HCT116 (cell line): ENCODE results near the gene CD74. TPM values are rescaled to one million over a fixed set of nuclear protein-coding genes. Genes with fewer than 3 reads are reported as not detected.
A peak's percentile ranks its signal among the peaks of the same experiment; 100 is the strongest.

Experiments
- ATAC-seq: fragments of 200-7000 bp; cut with Tn5 transposase; 2 replicates; pipeline ENCODE4 v1.9.1; 2020; ENCODE audit warnings: mild to moderate bottlenecking, moderate library complexity
- Bru-seq: library from RNA; stranded (reverse); fragments of 400-500 nt; gene quantifications from one replicate; lab custom pipeline; 2021; lab: Mats Ljungman, UMichigan
- BruChase-seq, 2 experiments: library from RNA; stranded (reverse); fragments of 400-500 nt; gene quantifications; one replicate each; lab custom pipeline; 2021; lab: Mats Ljungman, UMichigan
- BruUV-seq: library from RNA; stranded (reverse); fragments of 400-500 nt; replicated peaks from 2 replicates; lab custom pipeline; 2021; lab: Mats Ljungman, UMichigan
- CTCF ChIA-PET: fragments of 300-600 bp; sonication (Branson Sonifier 250); formaldehyde crosslinking; loops from one replicate; lab custom pipeline; 2021; ENCODE audit warnings: antibody characterized with exemption; lab: Charles Lee
- POLR2A ChIA-PET: fragments of 300-600, 350-600 bp; sonication (Branson Sonifier 250); formaldehyde crosslinking; loops from one replicate; lab custom pipeline; 2021; ENCODE audit warnings: antibody characterized with exemption; lab: Charles Lee
- RAD21 ChIA-PET, 2 experiments: fragments of 300-600 bp; sonication (Branson Sonifier 250); formaldehyde crosslinking; loops; one replicate each; lab custom pipeline; 2023; ENCODE audit warnings: low total read pairs in 2 of 2; ENCODE audit not compliant: uncharacterized antibody in 2 of 2, unreplicated experiment in 2 of 2, low non-redundant PET in 1 of 2; lab: Charles Lee
- DNase-seq: peaks from one replicate; pipeline ENCODE4 v3.0.0-alpha.2; 2010; ENCODE audit warnings: low read depth, low spot score
- H2AFZ ChIP-seq: fragments of 200-600 bp; shearing (Covaris generic), sonication (generic); 2 replicates; pipeline ENCODE4 v1.6.1; 2017; ENCODE audit warnings: low read depth, mixed run types, mixed read lengths, antibody characterized with exemption, low read length; ENCODE audit not compliant: poor library complexity, severe bottlenecking
- H3K27ac ChIP-seq: 2 replicates; pipeline ENCODE4 v1.5.1; 2012; ENCODE audit warnings: low read depth, low read length
- H3K27me3 ChIP-seq: fragments of 200-600 bp; sonication (generic); 2 replicates; pipeline ENCODE4 v1.6.1; 2016; ENCODE audit warnings: mixed run types, low read length, mixed read lengths; ENCODE audit not compliant: insufficient read depth
- H3K36me3 ChIP-seq, 2 experiments: fragments of 200-500 bp in 1 of 2; fragments of 200-600 bp in 1 of 2; sonication (Bioruptor generic) in 1 of 2; sonication (generic) in 1 of 2; 2 replicates each; pipeline versions ENCODE4 v1.5.1 to v1.6.1; 2014 to 2016; ENCODE audit warnings: low read length in 2 of 2, inconsistent platforms in 1 of 2, mixed read lengths in 1 of 2, mixed run types in 1 of 2; ENCODE audit not compliant: insufficient read depth in 2 of 2, control insufficient read depth in 1 of 2
- H3K4me1 ChIP-seq, 2 experiments: fragments of 200-600 bp in 1 of 2; sonication (generic) in 1 of 2; 2 replicates each; pipeline versions ENCODE4 v1.5.1 to v1.6.1; 2012 to 2017; ENCODE audit warnings: low read length in 2 of 2, inconsistent platforms in 1 of 2, mild to moderate bottlenecking in 1 of 2, mixed read lengths in 1 of 2, mixed run types in 1 of 2, moderate library complexity in 1 of 2; ENCODE audit not compliant: insufficient read depth in 2 of 2, control insufficient read depth in 1 of 2
- H3K4me2 ChIP-seq: fragments of 200-600 bp; sonication (generic); 2 replicates; pipeline ENCODE4 v1.6.1; 2017; ENCODE audit warnings: mixed run types, low read length, mixed read lengths
- H3K4me3 ChIP-seq, 2 experiments: fragments of 200-600 bp in 1 of 2; sonication (generic) in 1 of 2; replicated peaks in 1 of 2; 2 replicates each; pipeline ENCODE4 v1.5.1; 2011 to 2016; ENCODE audit warnings: low read length in 2 of 2, control low read depth in 1 of 2, low read depth in 1 of 2, mild to moderate bottlenecking in 1 of 2, mixed read lengths in 1 of 2, mixed run types in 1 of 2
- H3K79me2 ChIP-seq: fragments of 200-600 bp; sonication (generic); 2 replicates; pipeline ENCODE4 v1.6.1; 2017; ENCODE audit warnings: mild to moderate bottlenecking, mixed run types, low read length, moderate library complexity, mixed read lengths; ENCODE audit not compliant: insufficient read depth
- H3K9ac ChIP-seq: fragments of 200-600 bp; sonication (generic); 2 replicates; pipeline ENCODE4 v1.6.1; 2016; ENCODE audit warnings: low read length, mixed read lengths
- H3K9me2 ChIP-seq: fragments of 200-600 bp; sonication (generic), shearing (Covaris generic); 2 replicates; pipeline ENCODE4 v1.6.1; 2017; ENCODE audit warnings: mixed run types, mild to moderate bottlenecking, moderate library complexity; ENCODE audit not compliant: insufficient read depth
- H3K9me3 ChIP-seq, 2 experiments: fragments of 200-500 bp in 1 of 2; fragments of 200-600 bp in 1 of 2; sonication (Bioruptor generic) in 1 of 2; sonication (generic) in 1 of 2; 2 replicates each; pipeline ENCODE4 v1.6.1; 2014 to 2017; ENCODE audit warnings: low read length in 2 of 2, mixed read lengths in 2 of 2, inconsistent platforms in 1 of 2, low read depth in 1 of 2, mild to moderate bottlenecking in 1 of 2, mixed run types in 1 of 2, moderate library complexity in 1 of 2; ENCODE audit not compliant: control insufficient read depth in 1 of 2, insufficient read depth in 1 of 2
- H4K20me1 ChIP-seq: fragments of 200-600 bp; sonication (generic), shearing (Covaris generic); 2 replicates; pipeline ENCODE4 v1.6.1; 2017; ENCODE audit warnings: mixed run types, mild to moderate bottlenecking, moderate library complexity; ENCODE audit not compliant: insufficient read depth
- CBX3 ChIP-seq: IDR thresholded peaks from 2 replicates; pipeline ENCODE4 v1.6.1; 2012; ENCODE audit warnings: low read depth
- CEBPB ChIP-seq: IDR thresholded peaks from 2 replicates; pipeline ENCODE4 v1.6.1; 2012; ENCODE audit warnings: low read depth
- EGR1 ChIP-seq: IDR thresholded peaks from 2 replicates; pipeline ENCODE4 v1.6.1; 2012; ENCODE audit warnings: low read depth
- FOSL1 ChIP-seq: IDR thresholded peaks from 2 replicates; pipeline ENCODE4 v1.6.1; 2012; ENCODE audit warnings: low read depth
- JUND ChIP-seq: IDR thresholded peaks from 2 replicates; pipeline ENCODE4 v1.6.1; 2012
- POLR2A ChIP-seq: IDR thresholded peaks from 2 replicates; pipeline ENCODE4 v1.7.0; 2011; ENCODE audit warnings: borderline replicate concordance; ENCODE audit not compliant: insufficient read depth, insufficient read length; ENCODE audit errors: extremely low read depth
- RAD21 ChIP-seq: IDR thresholded peaks from 2 replicates; pipeline ENCODE4 v1.6.1; 2012; ENCODE audit warnings: low read depth, mild to moderate bottlenecking
- SP1 ChIP-seq: IDR thresholded peaks from 2 replicates; pipeline ENCODE4 v1.6.1; 2012; ENCODE audit warnings: low read depth
- SRF ChIP-seq: IDR thresholded peaks from 2 replicates; pipeline ENCODE4 v1.6.1; 2012; ENCODE audit warnings: low read depth
- ZFX ChIP-seq: fragments of 450-650 bp; IDR thresholded peaks from 2 replicates; pipeline ENCODE4 v1.6.1; 2017
- ZNF274 ChIP-seq: fragments of 200-500 bp; sonication (Bioruptor generic); IDR thresholded peaks from 2 replicates; pipeline ENCODE4 v1.6.1; 2014; ENCODE audit warnings: mild to moderate bottlenecking, low read depth, low read length, inconsistent platforms
- intact Hi-C: fragments of 100-400 bp; cut with micrococcal nuclease; formaldehyde crosslinking; loops from 2 replicates; pipeline ENCODE4 v1.10.0; 2022
- long read RNA-seq: library from polyadenylated mRNA; unstranded; transcript quantifications from one replicate; pipeline ENCODE4 v2.0.0, GENCODE V29; 2021; ENCODE audit not compliant: unreplicated experiment
- polyA plus RNA-seq: library from polyadenylated mRNA; unstranded; fragments of >200 nt; gene quantifications from 2 replicates; pipeline ENCODE4 v1.2.1, GENCODE V29; 2012; ENCODE audit warnings: missing spikeins
- total RNA-seq: library from RNA; stranded (reverse); gene quantifications from one replicate; pipeline ENCODE4 v1.2.1, GENCODE V29; 2021; ENCODE audit not compliant: unreplicated experiment
- TF ChIP-seq, protein P1 (sequence below): IDR thresholded peaks from 2 replicates; pipeline ENCODE4 v1.6.1; 2012; ENCODE audit warnings: low read depth
- TF ChIP-seq, protein P2 (sequence below): IDR thresholded peaks from 2 replicates; pipeline ENCODE4 v1.6.1; 2012
- TF ChIP-seq, protein P3 (sequence below): IDR thresholded peaks from 2 replicates; pipeline ENCODE4 v1.6.1; 2011; ENCODE audit warnings: mild to moderate bottlenecking, low read length, moderate library complexity; ENCODE audit not compliant: insufficient replicate concordance; ENCODE audit errors: extremely low read depth
- TF ChIP-seq, protein P4 (sequence below), 3 experiments: fragments of 200-600 bp in 1 of 3; sonication (generic) in 1 of 3; IDR thresholded peaks in 2 of 3; conservative IDR thresholded peaks in 1 of 3; 2 replicates each; pipeline ENCODE4 v1.5.1; 2012 to 2017; ENCODE audit warnings: low read depth in 2 of 3, low read length in 2 of 3, antibody characterized with exemption in 1 of 3, borderline replicate concordance in 1 of 3, control low read depth in 1 of 3, mild to moderate bottlenecking in 1 of 3, mixed read lengths in 1 of 3, mixed run types in 1 of 3, moderate library complexity in 1 of 3; ENCODE audit not compliant: insufficient read depth in 1 of 3
- TF ChIP-seq, protein P5 (sequence below): IDR thresholded peaks from 2 replicates; pipeline ENCODE4 v1.6.1; 2012

CD74 gene
- total RNA-seq (8.9 TPM), Bru-seq, nascent RNA (not detected), BruChase-seq, experiment 1, labeled RNA remaining after a 6-hour chase (percentile 16 among the genes with signal in this experiment), BruChase-seq, experiment 2, labeled RNA remaining after a 2-hour chase (percentile 11 among the genes with signal in this experiment)
- polyA plus RNA-seq = 0.36 and 0.50 TPM in 2 replicates
- long read RNA-seq = 0 reads

DNA sequence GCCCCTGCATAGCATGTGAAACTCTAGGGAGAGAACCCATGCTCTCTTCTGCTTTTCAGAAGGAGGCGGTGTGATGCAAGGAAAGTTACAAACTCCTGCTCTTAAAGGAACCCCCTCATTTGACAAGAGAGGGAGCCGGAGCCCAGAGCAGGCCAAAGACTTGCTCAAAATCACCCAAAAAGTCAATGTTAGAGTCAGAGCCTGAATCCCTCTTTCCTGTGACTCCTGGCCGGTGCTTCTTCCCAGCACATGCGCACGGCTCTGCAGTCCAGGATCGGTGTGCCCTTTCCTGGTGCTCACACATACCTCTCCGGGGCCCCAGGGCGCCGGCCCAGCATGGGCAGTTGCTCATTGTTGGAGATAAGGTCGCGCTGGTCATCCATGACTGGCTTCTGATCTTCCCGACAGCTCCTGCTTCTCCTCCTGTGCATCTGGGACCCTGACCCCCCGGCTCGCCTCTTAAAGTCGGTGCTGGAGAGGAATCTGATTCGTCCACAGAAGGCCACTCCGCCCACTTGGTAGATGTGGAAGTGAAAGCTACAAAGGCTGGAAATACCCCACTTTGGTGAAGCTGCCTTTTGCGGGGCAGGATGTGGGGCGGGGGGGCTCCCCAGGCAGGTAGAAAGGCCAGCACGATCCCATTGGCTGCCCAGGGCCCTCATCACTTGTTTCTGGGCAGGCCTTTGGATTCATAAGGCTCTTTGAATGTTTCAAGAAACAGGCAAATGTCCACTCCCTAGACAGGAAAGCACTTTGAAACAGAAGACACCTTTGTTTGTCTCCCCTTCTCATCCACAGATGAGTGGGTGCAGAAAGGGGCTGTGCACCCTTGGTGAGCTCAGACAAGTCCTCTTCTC is at the start of gene CD74:
Gene CD74 (minus strand): TSS at position 592 of the 857 bp plus-strand sequence. CDS start 161 bp downstream, at position 431.
- ATAC-seq (peak; percentile 23; the same call in 1 of the 2 replicates), DNase-seq (no peak)
- TF ChIP-seq FOSL1 (no peak), SRF (no peak), ZNF274 (no peak), CBX3 (no peak), EGR1 (no peak), POLR2A (no peak), CEBPB (no peak), SP1 (no peak), ZFX (no peak), JUND (no peak), RAD21 (no peak)
- TF ChIP-seq, protein P1, sequence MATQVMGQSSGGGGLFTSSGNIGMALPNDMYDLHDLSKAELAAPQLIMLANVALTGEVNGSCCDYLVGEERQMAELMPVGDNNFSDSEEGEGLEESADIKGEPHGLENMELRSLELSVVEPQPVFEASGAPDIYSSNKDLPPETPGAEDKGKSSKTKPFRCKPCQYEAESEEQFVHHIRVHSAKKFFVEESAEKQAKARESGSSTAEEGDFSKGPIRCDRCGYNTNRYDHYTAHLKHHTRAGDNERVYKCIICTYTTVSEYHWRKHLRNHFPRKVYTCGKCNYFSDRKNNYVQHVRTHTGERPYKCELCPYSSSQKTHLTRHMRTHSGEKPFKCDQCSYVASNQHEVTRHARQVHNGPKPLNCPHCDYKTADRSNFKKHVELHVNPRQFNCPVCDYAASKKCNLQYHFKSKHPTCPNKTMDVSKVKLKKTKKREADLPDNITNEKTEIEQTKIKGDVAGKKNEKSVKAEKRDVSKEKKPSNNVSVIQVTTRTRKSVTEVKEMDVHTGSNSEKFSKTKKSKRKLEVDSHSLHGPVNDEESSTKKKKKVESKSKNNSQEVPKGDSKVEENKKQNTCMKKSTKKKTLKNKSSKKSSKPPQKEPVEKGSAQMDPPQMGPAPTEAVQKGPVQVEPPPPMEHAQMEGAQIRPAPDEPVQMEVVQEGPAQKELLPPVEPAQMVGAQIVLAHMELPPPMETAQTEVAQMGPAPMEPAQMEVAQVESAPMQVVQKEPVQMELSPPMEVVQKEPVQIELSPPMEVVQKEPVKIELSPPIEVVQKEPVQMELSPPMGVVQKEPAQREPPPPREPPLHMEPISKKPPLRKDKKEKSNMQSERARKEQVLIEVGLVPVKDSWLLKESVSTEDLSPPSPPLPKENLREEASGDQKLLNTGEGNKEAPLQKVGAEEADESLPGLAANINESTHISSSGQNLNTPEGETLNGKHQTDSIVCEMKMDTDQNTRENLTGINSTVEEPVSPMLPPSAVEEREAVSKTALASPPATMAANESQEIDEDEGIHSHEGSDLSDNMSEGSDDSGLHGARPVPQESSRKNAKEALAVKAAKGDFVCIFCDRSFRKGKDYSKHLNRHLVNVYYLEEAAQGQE = no peak
- TF ChIP-seq, protein P2, sequence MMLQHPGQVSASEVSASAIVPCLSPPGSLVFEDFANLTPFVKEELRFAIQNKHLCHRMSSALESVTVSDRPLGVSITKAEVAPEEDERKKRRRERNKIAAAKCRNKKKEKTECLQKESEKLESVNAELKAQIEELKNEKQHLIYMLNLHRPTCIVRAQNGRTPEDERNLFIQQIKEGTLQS = no peak
- TF ChIP-seq, protein P3, sequence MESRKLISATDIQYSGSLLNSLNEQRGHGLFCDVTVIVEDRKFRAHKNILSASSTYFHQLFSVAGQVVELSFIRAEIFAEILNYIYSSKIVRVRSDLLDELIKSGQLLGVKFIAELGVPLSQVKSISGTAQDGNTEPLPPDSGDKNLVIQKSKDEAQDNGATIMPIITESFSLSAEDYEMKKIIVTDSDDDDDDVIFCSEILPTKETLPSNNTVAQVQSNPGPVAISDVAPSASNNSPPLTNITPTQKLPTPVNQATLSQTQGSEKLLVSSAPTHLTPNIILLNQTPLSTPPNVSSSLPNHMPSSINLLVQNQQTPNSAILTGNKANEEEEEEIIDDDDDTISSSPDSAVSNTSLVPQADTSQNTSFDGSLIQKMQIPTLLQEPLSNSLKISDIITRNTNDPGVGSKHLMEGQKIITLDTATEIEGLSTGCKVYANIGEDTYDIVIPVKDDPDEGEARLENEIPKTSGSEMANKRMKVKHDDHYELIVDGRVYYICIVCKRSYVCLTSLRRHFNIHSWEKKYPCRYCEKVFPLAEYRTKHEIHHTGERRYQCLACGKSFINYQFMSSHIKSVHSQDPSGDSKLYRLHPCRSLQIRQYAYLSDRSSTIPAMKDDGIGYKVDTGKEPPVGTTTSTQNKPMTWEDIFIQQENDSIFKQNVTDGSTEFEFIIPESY = no peak
- TF ChIP-seq, protein P4, sequence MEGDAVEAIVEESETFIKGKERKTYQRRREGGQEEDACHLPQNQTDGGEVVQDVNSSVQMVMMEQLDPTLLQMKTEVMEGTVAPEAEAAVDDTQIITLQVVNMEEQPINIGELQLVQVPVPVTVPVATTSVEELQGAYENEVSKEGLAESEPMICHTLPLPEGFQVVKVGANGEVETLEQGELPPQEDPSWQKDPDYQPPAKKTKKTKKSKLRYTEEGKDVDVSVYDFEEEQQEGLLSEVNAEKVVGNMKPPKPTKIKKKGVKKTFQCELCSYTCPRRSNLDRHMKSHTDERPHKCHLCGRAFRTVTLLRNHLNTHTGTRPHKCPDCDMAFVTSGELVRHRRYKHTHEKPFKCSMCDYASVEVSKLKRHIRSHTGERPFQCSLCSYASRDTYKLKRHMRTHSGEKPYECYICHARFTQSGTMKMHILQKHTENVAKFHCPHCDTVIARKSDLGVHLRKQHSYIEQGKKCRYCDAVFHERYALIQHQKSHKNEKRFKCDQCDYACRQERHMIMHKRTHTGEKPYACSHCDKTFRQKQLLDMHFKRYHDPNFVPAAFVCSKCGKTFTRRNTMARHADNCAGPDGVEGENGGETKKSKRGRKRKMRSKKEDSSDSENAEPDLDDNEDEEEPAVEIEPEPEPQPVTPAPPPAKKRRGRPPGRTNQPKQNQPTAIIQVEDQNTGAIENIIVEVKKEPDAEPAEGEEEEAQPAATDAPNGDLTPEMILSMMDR (IDR thresholded peaks at IDR 0.05 in 2 of 3, conservative IDR thresholded peaks at IDR 0.05 in 1 of 3; ENCODE audit: borderline replicate concordance in 1 of 3, insufficient read depth in 1 of 3, low read depth in 2 of 3, low read length in 2 of 3) = no peak
- TF ChIP-seq, protein P5, sequence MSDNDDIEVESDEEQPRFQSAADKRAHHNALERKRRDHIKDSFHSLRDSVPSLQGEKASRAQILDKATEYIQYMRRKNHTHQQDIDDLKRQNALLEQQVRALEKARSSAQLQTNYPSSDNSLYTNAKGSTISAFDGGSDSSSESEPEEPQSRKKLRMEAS = no peak
- Histone ChIP-seq H3K4me1 (peaks cover 10 to 26% of the 10 kb centered on the region in 2 experiments; a peak in 3 of 4 replicates), H3K4me2 (no peak within 1 kb of the TSS), H3K4me3 (no peak within 1 kb of the TSS), H2AFZ (no peak within 1 kb of the TSS), H3K36me3 (no peaks in the 10 kb centered on the region), H3K9me2 (no peaks in the 10 kb centered on the region), H4K20me1 (no peaks in the 10 kb centered on the region), H3K9ac (no peak within 1 kb of the TSS), H3K27ac (no peak within 1 kb of the TSS), H3K79me2 (no peaks in the 10 kb centered on the region), H3K9me3 (no peaks in the 10 kb centered on the region), H3K27me3 (no peaks in the 10 kb centered on the region)
- ChIA-PET POLR2A (no interaction called here), CTCF (no interaction called here), RAD21 (interaction anchor here in 1 of 2 experiments (0.5 kb wide), 1 partner anchor 18 kb away, joined by 3 read pairs; no protein-coding TSS in a partner anchor)
- intact Hi-C loops = no loop called here
- no TSS peak for BruUV-seq
